Ramos (cell line): ENCODE data around the gene APLP1.
"Not testable (repeated sequence)": the region's sequence is repeated elsewhere in the genome, so short reads cannot be mapped to it uniquely, and the experiment has no call there.

Experiments
- in situ Hi-C: fragments of 300-500 bp; cut with MboI; formaldehyde crosslinking; loops from one replicate; pipeline ENCODE4 v1.14.3; 2022; ENCODE audit warnings: low sequenced_read_pairs; ENCODE audit not compliant: unreplicated experiment

APLP1 gene

GRCh38 chr19:35868172-35868822 lies at the start of gene APLP1:
TSS of gene APLP1 (plus strand) at chr19:35868574. CDS start at chr19:35868637, 63 bp downstream.
- in situ Hi-C loops = no loop called here

- in situ Hi-C loops = no loop called here
Measured at GRCh38 chr19:35822579-35822978, 45.8 kb upstream of the APLP1 start.

GRCh38 chr19:35824150-35824549 lies 44.2 kb upstream of the APLP1 start:
- in situ Hi-C loops = no loop called here

DNA sequence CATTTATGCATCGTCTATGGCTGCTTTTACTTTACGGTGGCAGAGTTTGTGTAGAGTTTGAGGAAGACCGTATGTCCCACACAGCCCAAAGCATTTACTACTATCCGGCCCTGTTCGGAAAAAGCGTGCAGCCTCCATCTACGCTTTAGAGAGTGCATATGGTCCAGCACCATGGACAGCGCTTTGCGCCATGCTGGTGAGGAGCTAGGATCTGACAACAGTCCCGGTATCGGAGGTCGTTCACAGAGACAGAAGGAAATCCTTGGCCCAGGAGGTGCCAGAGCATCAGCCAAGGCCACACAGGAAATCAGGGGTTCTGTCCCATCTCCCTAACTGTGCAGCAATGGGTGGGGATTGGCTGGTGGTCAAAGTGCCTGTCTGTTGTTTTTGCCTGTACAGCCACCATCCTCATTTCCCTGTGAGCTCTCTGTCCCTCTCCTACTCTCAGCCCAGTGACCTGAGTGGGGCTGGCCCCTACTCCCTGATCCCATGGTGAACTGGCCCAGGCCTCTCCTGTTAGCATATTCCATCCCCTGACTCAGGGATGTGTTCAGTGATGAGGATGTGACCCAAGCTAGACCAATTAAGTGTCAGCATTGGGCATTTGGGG lies 39.6 kb upstream of the APLP1 start:
- in situ Hi-C loops = no loop called here

GRCh38 chr19:35830986-35831385 lies 37.4 kb upstream of the APLP1 start:
- in situ Hi-C loops = no loop called here

DNA sequence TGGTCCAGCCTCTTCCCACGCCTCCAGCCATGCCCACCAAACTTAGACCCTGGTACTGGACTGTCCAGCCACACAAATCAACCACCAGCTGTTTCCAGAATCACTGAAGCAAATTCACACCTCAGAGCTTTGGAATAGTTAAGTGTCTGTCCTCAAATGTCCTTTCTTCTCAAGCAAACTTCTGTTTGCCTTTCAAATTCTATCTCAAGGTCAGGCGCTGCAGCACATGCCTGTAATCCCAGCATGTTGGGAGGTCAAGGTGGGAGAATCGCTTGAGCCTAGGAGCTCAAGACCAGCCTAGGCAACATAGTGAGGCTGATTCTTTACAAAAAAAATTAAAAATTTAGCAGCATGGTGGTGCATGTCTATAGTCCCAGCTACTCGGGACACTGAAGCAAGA lies 36.3 kb upstream of the APLP1 start:
- in situ Hi-C loops = no loop called here

GRCh38 chr19:35833972-35834371 lies 34.4 kb upstream of the APLP1 start:
- in situ Hi-C loops = no loop called here

DNA sequence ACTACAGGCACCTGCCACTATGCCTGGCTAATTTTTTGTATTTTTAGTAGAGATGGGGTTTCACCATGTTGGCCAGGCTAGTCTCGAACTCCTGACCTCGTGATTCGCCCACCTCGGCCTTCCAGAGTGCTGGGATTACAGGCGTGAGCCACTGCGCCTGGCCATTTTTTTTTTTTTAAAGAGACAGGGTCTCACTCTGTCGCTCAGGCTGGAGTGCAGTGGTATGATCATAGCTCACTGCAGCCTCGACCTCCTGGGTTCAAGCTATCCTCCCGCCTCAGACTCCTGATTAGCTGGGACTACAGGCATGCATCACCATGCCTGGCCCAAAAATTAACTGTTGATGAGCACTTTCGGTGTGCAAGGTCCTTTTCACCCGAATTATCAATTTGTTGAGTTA lies 32.3 kb upstream of the APLP1 start:
- in situ Hi-C loops = not testable (repeated sequence)

- in situ Hi-C loops = no loop called here
Measured at GRCh38 chr19:35841961-35842595, 26.3 kb upstream of the APLP1 start.

- in situ Hi-C loops = no loop called here
Measured at GRCh38 chr19:35842666-35843272, 25.6 kb upstream of the APLP1 start.

GRCh38 chr19:35843676-35844481 lies 24.5 kb upstream of the APLP1 start:
- in situ Hi-C loops = no loop called here

DNA sequence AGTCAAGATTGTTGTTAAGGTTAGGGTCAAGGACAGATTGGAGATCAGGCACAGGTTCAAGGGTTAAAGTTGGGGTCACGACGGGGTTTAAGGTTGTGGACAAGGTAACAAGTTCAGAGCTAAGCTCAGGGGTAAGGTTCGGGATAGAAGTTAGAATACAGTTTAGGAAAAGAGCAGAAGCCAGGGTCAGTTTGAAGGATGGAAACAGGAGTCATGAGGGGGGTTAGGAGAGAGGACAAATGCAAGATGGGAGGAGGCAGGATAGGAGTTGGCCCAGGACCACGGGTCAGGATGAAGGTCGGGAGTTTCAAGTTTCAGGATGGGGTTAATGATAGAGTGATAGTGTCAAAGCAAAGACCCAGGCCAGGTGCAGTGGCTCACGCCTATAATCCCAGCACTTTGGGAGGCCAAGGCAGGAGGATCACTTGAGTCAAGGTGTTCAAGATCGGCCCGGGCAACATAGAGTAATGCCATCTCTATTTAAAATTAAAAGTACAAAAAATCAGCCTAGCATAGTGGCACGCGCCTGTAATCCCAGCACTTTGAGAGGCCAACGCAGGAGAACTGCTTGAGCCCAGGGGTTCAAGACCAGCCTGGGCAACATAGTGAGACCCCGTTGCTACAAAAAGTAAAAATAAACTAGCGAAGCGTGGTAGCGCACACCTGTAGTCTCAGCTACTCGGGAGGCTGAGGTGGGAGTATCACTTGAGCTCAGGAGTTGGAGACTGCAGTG lies 23.7 kb upstream of the APLP1 start:
- in situ Hi-C loops = no loop called here

GRCh38 chr19:35845215-35846037 lies 22.9 kb upstream of the APLP1 start:
- in situ Hi-C loops = no loop called here

- in situ Hi-C loops = no loop called here
Measured at GRCh38 chr19:35846038-35846668, 22.2 kb upstream of the APLP1 start.

DNA sequence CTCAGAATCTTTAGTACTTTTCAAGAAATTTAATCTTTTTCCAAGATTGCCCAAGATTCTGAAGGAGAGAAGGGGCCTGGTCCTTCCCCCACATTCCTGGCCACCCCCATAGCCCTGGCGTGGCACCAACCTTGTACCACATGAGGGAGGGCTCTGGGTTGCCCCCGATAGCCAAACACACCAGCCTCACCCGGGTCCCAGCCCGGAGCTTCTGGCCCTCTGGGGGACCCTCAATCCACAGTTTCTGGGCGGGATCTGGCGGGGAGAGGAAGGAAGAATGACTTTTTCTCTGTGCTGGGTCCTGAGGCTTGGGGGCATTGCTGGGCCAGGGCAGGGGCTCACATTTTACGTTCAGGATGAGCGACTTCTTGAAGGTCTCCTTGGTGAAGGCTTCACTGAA lies 20.5 kb upstream of the APLP1 start:
- in situ Hi-C loops = no loop called here

DNA sequence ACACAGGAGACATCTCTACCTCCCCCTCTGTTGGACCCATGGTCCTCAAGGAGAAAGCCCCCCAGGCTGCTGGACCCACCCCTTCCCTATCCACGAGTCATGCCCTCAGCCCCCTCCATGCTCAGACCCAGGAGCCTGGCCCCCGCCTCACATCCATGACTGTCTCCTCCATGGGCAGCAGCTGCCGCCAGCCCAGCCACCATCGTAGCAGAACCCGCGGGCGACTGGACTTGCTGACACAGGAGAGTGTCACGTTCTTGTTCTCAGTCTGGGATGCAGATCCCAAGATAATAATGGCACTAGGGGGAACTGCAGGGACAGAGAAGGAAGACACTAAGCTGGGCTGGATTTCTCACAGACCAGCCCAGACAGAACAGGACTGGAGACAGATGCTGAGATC lies 19.9 kb upstream of the APLP1 start:
- in situ Hi-C loops = no loop called here

GRCh38 chr19:35848919-35849505 lies 19.4 kb upstream of the APLP1 start:
- in situ Hi-C loops = no loop called here
